Lung (tissue), 12 donors: Measurements from ENCODE around the gene LSM7. TPM values are rescaled to one million over a fixed set of nuclear protein-coding genes. Genes with fewer than 3 reads are reported as not detected.
A peak's percentile ranks its signal among the peaks of the same experiment; 100 is the strongest.

Source experiments
- ATAC-seq: fragments of 200-7000 bp; cut with Tn5 transposase; one replicate; pipeline ENCODE4 v1.9.1; 2020; ENCODE audit warnings: moderate number of reproducible peaks; ENCODE audit not compliant: insufficient read depth, low FRiP score
- DNase-seq, 3 donors: peaks; one replicate each; pipeline ENCODE4 v3.0.0-alpha.2; 2013 to 2017
- H3K27ac ChIP-seq, 2 donors: one replicate each; pipeline ENCODE4 v1.5.1; 2013; ENCODE audit warnings: mild to moderate bottlenecking in 2 of 2, moderate library complexity in 2 of 2, control low read depth in 1 of 2, inconsistent platforms in 1 of 2, low read depth in 1 of 2, low read length in 1 of 2
- H3K27me3 ChIP-seq, 3 donors: one replicate each; pipeline ENCODE4 v1.5.1; 2013; ENCODE audit warnings: low read length in 2 of 3; ENCODE audit not compliant: control insufficient read depth in 3 of 3, insufficient read depth in 3 of 3
- H3K36me3 ChIP-seq, 4 donors: one replicate each; pipeline ENCODE4 v1.5.1; 2013; ENCODE audit warnings: low read length in 4 of 4, mild to moderate bottlenecking in 1 of 4, moderate library complexity in 1 of 4; ENCODE audit not compliant: control insufficient read depth in 4 of 4, insufficient read depth in 4 of 4
- H3K4me1 ChIP-seq, 5 donors: one replicate each; pipeline ENCODE4 v1.5.1; 2013; ENCODE audit warnings: low read length in 5 of 5, mild to moderate bottlenecking in 2 of 5, moderate library complexity in 1 of 5; ENCODE audit not compliant: control insufficient read depth in 5 of 5, insufficient read depth in 5 of 5
- H3K4me3 ChIP-seq: one replicate; pipeline ENCODE4 v1.5.1; 2013; ENCODE audit warnings: mild to moderate bottlenecking, control low read depth, moderate library complexity
- H3K9ac ChIP-seq, 2 donors: one replicate each; pipeline ENCODE4 v1.5.1; 2013; ENCODE audit warnings: low read length in 2 of 2, control low read depth in 1 of 2; ENCODE audit not compliant: insufficient read depth in 1 of 2
- H3K9me3 ChIP-seq, 4 donors: one replicate each; pipeline ENCODE4 v1.5.1; 2013; ENCODE audit warnings: low read length in 3 of 4, mild to moderate bottlenecking in 1 of 4, moderate library complexity in 1 of 4; ENCODE audit not compliant: control insufficient read depth in 4 of 4, insufficient read depth in 3 of 4
- CTCF ChIP-seq: IDR thresholded peaks from 2 replicates; pipeline ENCODE4 v1.5.1; 2012; ENCODE audit warnings: mild to moderate bottlenecking; ENCODE audit errors: control extremely low read depth, extremely low read depth
- WGBS, 2 donors: extraction: QIAGEN DNeasy Blood & Tissue Kit; methylation state at CpG; one replicate each; pipeline ENCODE4 v1.1.7; 2013; 5-methylcytosine and 5-hydroxymethylcytosine counted together
- polyA plus RNA-seq, 2 donors: library from polyadenylated mRNA; stranded (reverse); fragments of 200-250 nt; gene quantifications; one replicate each; pipeline ENCODE4 v1.2.1, GENCODE V29; 2013
- total RNA-seq, 2 donors: library from RNA; depleted of rRNA in 1 of 2; stranded (reverse); fragments of >200 nt in 1 of 2; gene quantifications; one replicate each; pipeline ENCODE4 v1.2.1, GENCODE V29; 2014 to 2021
- donor health status: control.
- donor health status: control.
- donor health status: Bipolar disorder and iron deficiency.
- donor health status: healthy.
- donor health status: DM: yes; HTN: yes; CAD: no.

The LSM7 gene
- total and polyA plus RNA-seq, 4 donors, result 54.9 to 307 (median 191) TPM

GRCh38 chr19:2371656-2372055 is 43.3 kb upstream of the LSM7 start:
- no peak for TF ChIP-seq CTCF
- no peak overlapping the region for H3K9ac ChIP-seq
- ATAC-seq (no peak), DNase-seq (no peak)
- H3K4me1 ChIP-seq, result no peaks in the 10 kb centered on the region
- H3K27me3 ChIP-seq, result peaks cover 0 to 3% (median 0%) of the 10 kb centered on the region in 3 donors
- no peak overlapping the region for H3K27ac ChIP-seq
- H3K36me3 ChIP-seq, result no peaks in the 10 kb centered on the region
- WGBS, 2 donors, result 72 to 73% methylated on average over 16 of the region's 16 CpGs
- H3K9me3 ChIP-seq, result peaks cover 0 to 6% (median 0%) of the 10 kb centered on the region in 4 donors
- no peak overlapping the region for H3K4me3 ChIP-seq

- Histone ChIP-seq H3K4me3 (no peak overlapping the region), H3K27ac (no peak overlapping the region), H3K27me3 (peaks cover 0 to 26% (median 15%) of the 10 kb centered on the region in 3 donors), H3K9me3 (peaks cover 0 to 8% (median 0%) of the 10 kb centered on the region in 4 donors), H3K36me3 (no peaks in the 10 kb centered on the region), H3K4me1 (no peaks in the 10 kb centered on the region), H3K9ac (no peak overlapping the region)
- WGBS, 2 donors, result 40 to 50% methylated on average over 10 of the region's 10 CpGs
- no peak for TF ChIP-seq CTCF
- ATAC-seq (no peak), DNase-seq (peak in 2 of 3 donors; percentile 26 to 32)
Observed at GRCh38 chr19:2365201-2365970, 37.0 kb upstream of the LSM7 start.

- Histone ChIP-seq H3K9me3 (peaks cover 0 to 3% (median 0%) of the 10 kb centered on the region in 4 donors), H3K9ac (no peak overlapping the region), H3K4me3 (no peak overlapping the region), H3K4me1 (no peaks in the 10 kb centered on the region), H3K36me3 (no peaks in the 10 kb centered on the region), H3K27ac (no peak overlapping the region), H3K27me3 (peaks cover 0 to 38% (median 21%) of the 10 kb centered on the region in 3 donors)
- ATAC-seq (no peak), DNase-seq (no peak)
- no peak for TF ChIP-seq CTCF
- 74 to 82% methylated on average over 17 of the region's 17 CpGs for WGBS, 2 donors
Observed at GRCh38 chr19:2363419-2363818, 35.0 kb upstream of the LSM7 start.
